ENCODE data around the gene FAM20C.
"Not testable (repeated sequence)": the region's sequence is repeated elsewhere in the genome, so short reads cannot be mapped to it uniquely, and the experiment has no call there.

The FAM20C gene

DNA sequence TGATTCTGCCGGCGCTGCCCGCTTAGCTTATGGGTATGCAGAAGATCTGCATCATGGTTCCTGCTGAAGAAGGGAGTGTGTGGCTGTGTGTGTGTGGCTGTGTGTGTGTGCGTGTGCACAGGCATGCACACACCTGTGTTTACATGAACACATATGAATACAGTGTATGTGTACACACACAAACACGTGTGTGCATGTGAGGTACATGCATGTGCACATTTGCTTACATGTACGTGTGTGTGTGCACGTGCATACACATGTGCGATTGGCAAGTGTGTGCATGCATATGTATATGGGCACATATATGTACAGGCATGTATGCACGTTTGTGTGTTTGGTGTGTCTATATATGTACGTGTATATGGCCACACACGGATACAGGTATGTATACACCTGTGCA lies 16.4 kb upstream of the FAM20C start:
- Mint-ChIP-seq H3K27ac (no peak overlapping the region), H3K27me3 (no peaks in the 10 kb centered on the region), H3K4me1 (no peaks in the 10 kb centered on the region), H3K9me3 (no peaks in the 10 kb centered on the region), H3K36me3 (no peaks in the 10 kb centered on the region), H3K4me3 (no peak overlapping the region)
- CTCF ChIA-PET, result no interaction called here
- DNase-seq, result no peak

DNA sequence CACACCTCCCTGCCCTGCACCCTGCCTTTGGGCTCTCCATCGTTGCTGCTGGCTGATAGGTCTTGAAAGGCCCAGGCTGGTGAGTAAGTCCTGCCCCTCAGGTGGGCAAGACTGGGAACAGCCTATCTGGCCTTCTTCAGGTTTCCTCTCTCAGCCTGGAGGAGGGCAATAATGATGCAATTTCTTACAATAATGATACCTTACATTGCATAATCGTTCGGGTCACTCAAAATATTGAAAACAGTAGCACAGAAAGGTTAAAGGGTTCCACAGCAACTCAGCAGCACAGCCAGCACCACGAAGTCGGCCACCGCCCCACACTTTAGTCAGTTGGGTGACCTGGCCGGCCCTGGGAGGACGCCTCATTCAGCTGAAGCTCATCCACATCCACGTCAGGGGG lies 16.0 kb upstream of the FAM20C start:
- no peaks in the 10 kb centered on the region for H3K27me3 Mint-ChIP-seq
- DNase-seq, result no peak
- no peak overlapping the region for H3K4me3 Mint-ChIP-seq
- H3K4me1 Mint-ChIP-seq, result no peaks in the 10 kb centered on the region
- H3K27ac Mint-ChIP-seq, result no peak overlapping the region
- CTCF ChIA-PET, result no interaction called here
- no peaks in the 10 kb centered on the region for H3K36me3 Mint-ChIP-seq
- no peaks in the 10 kb centered on the region for H3K9me3 Mint-ChIP-seq

DNA sequence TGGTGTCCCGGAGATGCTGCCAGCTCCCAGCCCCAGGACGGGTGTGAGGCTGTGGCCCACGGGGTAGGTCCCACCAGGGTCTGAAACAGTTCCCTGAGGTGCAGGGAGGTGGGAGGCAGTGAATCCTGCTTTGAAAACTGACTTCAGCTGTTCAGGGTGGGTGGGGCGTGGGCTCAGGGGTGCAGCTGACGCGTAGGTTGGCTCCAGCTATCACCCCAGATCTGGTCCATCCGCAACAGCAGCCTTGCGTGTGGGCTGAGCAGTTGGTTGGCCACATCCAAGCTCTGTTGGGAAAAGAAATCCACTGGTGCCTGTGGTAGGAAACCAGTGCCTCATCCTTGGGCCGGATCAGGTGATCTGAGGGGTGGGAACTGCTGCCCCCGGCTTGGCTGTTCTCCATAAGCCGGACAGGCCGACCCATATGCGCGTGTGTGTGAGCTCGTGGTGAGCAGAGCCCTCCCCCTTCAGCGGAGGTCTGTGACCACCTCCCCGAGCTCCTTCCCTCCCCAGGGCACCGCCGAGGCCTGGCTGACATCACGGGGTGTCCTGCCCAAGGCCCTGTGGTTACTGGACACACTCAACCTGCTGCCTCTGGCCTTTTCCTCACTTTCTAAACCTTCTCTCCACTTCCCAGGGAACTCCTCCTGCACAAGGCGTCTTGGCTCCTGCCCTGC lies 15.4 kb upstream of the FAM20C start:
- no peak overlapping the region for H3K4me3 Mint-ChIP-seq
- no peak for DNase-seq
- H3K27ac Mint-ChIP-seq, result no peak overlapping the region
- no peaks in the 10 kb centered on the region for H3K4me1 Mint-ChIP-seq
- H3K36me3 Mint-ChIP-seq, result no peaks in the 10 kb centered on the region
- H3K9me3 Mint-ChIP-seq, result no peaks in the 10 kb centered on the region
- CTCF ChIA-PET, result no interaction called here
- H3K27me3 Mint-ChIP-seq, result no peaks in the 10 kb centered on the region

DNA sequence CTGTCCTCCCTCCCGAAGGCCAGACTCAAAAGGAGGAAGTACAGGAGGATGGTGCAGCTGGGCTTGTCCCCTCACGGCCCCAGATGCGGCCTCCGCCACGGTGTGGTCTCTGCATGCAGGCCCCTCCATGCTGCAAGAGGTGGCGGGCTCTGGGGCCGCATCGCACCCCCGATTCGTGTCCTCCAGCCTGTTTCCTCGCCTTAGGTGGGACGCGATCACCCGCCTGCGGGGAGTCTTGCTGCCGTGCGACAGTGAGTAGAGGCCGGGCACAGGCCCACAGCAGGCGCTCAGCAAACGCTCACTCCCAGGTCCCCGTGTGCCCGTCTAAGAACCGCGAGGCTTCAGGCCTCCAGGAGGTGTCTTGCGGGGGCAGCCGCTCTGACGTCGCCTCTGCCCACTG lies 13.9 kb upstream of the FAM20C start:
- H3K27ac Mint-ChIP-seq, result no peak overlapping the region
- H3K27me3 Mint-ChIP-seq, result no peaks in the 10 kb centered on the region
- DNase-seq, result no peak
- H3K4me1 Mint-ChIP-seq, result no peaks in the 10 kb centered on the region
- H3K4me3 Mint-ChIP-seq, result no peak overlapping the region
- no peaks in the 10 kb centered on the region for H3K9me3 Mint-ChIP-seq
- no peaks in the 10 kb centered on the region for H3K36me3 Mint-ChIP-seq
- CTCF ChIA-PET, result no interaction called here

DNA sequence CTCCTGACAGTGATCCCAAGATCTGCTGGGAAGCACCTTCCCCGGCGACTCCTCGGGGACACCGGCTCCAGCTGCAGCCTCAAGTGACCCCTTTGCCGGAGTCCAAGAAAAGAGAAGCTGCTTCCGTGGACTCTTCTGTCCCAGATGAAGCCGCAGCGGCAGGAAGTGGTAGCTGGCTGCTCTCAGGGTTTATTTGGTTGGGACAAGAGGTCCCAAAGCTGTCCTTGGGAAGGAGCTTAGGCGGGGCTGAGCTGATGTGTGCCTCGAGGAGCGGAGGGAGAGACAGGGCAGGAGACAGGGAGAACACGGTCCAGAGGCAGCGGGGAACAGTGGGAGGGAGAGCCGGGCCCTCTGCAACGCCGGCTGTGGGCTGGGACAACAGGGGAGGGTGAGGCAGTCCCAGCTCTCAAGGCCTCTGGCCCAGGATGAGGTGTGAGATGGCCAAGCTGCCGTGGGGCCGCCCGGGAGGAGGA lies 13.1 kb upstream of the FAM20C start:
- no peaks in the 10 kb centered on the region for H3K36me3 Mint-ChIP-seq
- DNase-seq, result no peak
- CTCF ChIA-PET, result no interaction called here
- no peaks in the 10 kb centered on the region for H3K4me1 Mint-ChIP-seq
- H3K9me3 Mint-ChIP-seq, result no peaks in the 10 kb centered on the region
- H3K4me3 Mint-ChIP-seq, result no peak overlapping the region
- H3K27me3 Mint-ChIP-seq, result no peaks in the 10 kb centered on the region
- H3K27ac Mint-ChIP-seq, result no peak overlapping the region

DNA sequence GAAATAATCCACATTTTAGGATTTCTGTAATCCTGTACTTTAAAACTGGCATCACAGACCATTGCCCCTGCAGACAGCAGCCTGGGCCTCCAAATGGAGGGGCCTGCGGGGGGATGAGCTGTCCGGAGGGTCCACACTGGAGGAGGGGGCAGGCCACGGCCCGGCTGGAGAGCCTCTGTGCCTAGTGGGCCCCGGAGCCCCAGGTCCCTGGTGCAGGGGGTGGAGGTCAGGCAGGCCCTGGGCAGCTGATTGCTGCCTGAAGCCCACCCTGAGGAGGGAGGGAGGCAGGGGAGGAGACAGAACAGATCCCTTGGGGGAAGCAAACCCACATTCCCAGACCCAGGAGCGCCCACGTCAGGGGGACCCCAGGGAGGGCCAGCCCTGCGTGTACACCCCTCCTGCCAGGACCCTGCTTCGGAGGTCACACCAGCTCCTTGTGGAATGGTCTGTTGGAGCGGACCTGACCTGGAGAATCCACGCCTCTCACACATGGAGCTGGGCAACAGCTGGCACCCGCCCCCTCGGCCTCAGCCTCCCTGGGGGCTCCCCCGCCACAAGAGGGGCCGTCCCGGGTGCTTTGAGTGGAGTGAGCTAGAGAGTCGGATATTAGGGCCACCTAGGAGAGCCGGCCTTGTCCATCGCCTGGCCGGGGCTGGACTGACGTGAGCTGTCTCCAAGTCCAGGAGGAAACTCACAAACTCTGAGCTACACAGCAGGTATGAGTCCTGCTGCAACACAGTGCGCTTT lies 12.2 kb upstream of the FAM20C start:
- H3K4me3 Mint-ChIP-seq, result no peak overlapping the region
- CTCF ChIA-PET, result no interaction called here
- DNase-seq, result no peak
- H3K9me3 Mint-ChIP-seq, result no peaks in the 10 kb centered on the region
- no peaks in the 10 kb centered on the region for H3K4me1 Mint-ChIP-seq
- H3K36me3 Mint-ChIP-seq, result no peaks in the 10 kb centered on the region
- H3K27me3 Mint-ChIP-seq, result no peaks in the 10 kb centered on the region
- H3K27ac Mint-ChIP-seq, result no peak overlapping the region

DNA sequence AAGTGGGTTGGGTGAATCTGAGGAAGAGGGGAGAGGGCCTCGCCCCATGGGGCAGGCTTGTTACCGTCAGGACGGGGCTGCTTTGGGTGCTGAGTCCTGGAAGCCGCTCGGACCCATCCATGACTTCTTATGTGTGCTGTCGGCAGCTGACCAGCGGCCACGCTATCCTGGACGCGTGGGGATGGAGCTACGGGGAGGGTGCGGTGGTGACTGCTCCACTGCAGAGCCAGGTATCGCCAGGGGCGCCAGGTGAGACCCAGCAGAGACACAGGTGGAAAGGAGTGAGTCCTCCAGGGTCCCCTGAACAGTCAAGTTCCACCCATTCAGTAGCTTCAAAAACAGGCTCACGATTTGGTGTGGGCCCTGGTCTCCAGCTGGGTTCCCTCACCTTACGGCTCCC lies 10.6 kb upstream of the FAM20C start:
- Mint-ChIP-seq H3K9me3 (no peaks in the 10 kb centered on the region), H3K4me3 (no peak overlapping the region), H3K36me3 (no peaks in the 10 kb centered on the region), H3K4me1 (no peaks in the 10 kb centered on the region), H3K27ac (no peak overlapping the region), H3K27me3 (no peaks in the 10 kb centered on the region)
- CTCF ChIA-PET, result no interaction called here
- DNase-seq, result no peak

DNA sequence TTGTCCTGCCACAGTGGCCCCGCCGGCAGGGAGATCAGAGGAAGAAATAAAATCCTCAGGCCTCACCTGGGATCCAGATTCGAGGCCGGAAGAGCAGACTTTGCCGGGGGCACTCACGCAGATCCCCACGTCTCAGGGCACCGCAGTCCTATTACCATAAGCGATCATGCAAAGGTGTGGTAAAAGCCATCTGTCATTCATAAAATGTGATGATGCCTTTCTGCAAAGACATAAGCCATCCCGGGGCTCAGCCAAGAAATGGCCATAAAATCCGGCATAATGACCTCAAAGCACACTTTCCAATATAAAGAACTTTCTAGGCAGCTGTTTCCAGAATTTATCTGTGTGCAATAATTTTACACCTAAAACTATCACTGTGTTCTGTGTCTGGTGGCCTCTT lies 9.9 kb upstream of the FAM20C start:
- CTCF ChIA-PET, H3K4me3 Mint-ChIP-seq, H3K36me3 Mint-ChIP-seq, DNase-seq, H3K9me3 Mint-ChIP-seq, H3K4me1 Mint-ChIP-seq, H3K27ac Mint-ChIP-seq, H3K27me3 Mint-ChIP-seq: not testable (repeated sequence)

DNA sequence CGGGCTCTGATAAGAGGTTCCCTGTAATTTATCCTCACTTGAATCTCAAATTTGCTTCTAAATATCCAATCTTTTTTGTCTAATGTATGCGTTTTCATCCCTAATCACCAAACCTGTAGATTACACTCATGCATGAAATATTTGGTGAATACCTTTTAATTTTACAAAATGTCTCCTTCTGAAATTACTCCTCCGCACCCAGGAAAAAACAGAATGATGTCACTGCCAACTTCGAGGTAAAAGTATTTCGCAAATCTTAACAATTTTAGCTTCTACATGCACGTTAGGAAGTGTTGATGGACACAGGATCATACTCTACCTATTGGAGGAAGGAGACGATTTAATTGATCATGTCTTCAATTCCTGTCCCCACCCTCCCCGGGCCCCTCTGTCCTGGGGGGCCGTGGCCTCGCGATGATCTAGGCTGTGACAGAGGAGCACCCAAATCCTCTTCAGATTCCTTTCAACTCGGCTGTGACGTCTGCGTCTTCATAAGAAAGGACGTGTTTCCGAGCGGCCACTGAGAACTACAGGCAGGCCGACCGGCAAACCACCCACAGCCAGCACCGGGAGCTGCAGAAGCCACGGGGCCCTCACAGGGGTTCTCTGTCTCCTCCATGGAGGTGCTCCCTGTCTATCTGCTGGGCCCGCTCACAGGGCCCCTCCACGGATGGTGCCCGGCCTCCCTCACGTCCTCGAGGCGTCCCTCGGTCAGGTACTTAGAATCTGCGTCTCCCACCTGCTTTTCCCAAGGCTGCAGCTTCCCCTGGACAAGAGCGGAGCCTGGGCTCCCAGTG lies 8.7 kb upstream of the FAM20C start:
- CTCF ChIA-PET, result no interaction called here
- no peak overlapping the region for H3K4me3 Mint-ChIP-seq
- H3K27ac Mint-ChIP-seq, result no peak overlapping the region
- H3K4me1 Mint-ChIP-seq, result no peaks in the 10 kb centered on the region
- H3K27me3 Mint-ChIP-seq, result no peaks in the 10 kb centered on the region
- no peaks in the 10 kb centered on the region for H3K9me3 Mint-ChIP-seq
- DNase-seq, result no peak
- H3K36me3 Mint-ChIP-seq, result no peaks in the 10 kb centered on the region

DNA sequence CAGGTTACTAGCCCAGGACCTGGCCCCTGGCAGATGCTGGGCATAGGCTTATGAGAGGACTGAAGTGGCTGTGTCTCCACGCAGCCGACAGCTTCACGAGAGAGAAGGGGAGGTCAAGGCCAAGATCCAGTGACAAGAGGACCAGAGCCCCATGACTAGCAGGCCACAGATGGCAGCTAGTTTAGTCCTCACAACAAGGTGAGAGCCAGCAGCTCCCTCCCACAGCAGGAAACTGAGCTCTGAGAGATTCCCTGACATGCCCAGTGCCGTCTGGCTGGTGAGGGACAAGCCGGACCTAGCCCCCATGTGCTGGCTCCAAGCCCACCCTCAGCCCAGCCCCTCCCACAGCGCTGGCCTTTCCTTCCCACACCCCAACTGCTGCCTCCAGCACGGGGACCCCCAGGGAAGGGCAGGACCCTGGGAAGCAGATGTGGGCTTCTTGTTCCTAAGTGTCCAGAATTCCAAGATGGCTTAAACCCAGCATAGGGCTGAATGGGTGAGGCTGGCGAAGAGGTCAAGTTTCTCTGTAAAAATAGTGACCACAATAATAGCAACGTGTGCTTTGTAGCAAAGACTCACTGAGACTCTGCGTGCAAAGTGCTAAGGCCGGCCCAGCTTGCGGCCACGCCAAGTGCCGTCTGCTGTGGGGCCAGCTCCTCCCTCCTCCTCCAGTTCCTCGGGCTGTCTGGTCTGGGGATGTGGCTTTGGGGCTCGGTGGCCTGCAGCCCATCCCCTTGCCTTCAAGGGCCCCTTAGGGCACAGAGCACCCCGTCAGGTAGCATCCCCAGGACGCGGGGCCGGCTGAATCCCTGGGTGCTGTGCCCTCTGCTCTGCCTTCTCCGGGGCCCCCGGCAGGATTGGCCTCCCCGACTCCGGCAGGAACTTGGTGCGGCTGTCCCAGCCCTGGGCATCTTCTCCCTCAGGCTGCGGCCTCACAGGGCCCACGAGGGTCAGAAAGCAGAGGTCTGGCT lies 7.8 kb upstream of the FAM20C start:
- Mint-ChIP-seq H3K36me3 (no peaks in the 10 kb centered on the region), H3K4me3 (no peak overlapping the region), H3K27ac (no peak overlapping the region), H3K4me1 (no peaks in the 10 kb centered on the region), H3K27me3 (peaks cover 3% of the 10 kb centered on the region), H3K9me3 (no peaks in the 10 kb centered on the region)
- CTCF ChIA-PET, result no interaction called here
- DNase-seq, result no peak

DNA sequence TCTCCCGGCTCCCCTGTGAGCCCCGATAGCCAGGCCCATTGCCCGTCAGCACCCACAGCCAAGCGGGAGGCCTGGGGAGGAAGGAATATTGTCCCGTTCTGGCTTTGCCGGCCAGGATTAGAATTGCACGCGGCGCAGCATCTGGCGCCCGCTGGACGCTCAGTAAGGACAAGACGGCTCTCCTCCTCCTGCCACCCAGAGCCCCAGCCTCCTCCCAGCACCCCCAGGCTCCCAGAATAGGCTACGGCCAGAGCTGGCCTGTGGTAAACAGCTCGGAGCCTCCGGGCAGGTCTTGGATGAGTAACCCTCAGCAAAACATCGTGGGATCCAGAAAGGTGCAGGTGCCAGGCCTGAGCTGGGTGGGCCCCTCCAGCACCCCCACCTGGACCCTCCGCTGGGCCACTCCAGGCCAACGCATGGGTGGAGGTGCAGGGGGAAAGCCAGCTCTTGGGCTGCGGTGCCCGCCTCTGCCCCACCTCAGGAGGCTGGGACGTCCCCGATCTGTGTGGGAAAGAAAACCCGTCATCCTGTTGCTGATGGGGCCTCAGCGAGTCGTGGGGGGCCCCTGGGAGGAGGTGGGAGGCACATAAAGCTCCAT lies 5.8 kb upstream of the FAM20C start:
- Mint-ChIP-seq H3K9me3 (no peaks in the 10 kb centered on the region), H3K4me1 (peaks cover 2% of the 10 kb centered on the region), H3K36me3 (no peaks in the 10 kb centered on the region), H3K27me3 (peaks cover 19% of the 10 kb centered on the region), H3K27ac (no peak overlapping the region), H3K4me3 (no peak overlapping the region)
- no peak for DNase-seq
- CTCF ChIA-PET, result no interaction called here

DNA sequence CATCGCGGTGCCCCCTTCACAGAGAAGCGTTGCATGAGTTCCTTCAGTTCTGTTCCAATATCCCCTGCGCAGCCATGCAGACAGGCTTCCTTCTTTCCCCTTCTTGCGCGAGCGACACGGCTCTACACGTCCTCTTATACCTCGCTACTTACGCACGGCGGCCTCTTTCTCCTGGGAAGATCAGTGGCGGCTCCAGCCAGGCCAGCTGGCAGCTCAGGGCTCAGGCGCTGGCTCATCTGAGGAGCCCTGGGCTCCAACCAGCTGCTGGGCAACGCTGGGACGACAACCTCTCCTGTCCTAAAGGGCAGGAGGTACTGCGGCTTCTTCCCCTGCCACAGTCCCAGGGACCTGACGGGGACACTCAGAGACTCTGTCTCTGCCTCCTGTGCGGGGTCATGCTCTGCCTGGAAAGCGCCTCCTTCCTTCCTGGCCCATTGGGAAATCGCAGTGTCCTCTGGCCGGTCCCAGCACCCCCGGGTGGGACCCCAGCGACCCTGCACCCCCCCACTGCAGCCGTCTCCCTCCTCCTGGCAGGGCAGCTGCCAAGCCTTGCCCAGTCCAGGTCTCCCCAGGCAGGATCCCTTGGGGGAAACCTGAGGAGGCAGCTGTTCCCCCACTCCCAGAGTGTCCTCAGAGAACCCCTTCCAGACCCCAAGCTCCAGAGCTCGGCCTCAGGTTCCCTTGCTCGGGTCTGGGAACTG lies 5.0 kb upstream of the FAM20C start:
- no peak overlapping the region for H3K4me3 Mint-ChIP-seq
- no peak overlapping the region for H3K27ac Mint-ChIP-seq
- DNase-seq, result no peak
- no peaks in the 10 kb centered on the region for H3K9me3 Mint-ChIP-seq
- CTCF ChIA-PET, result no interaction called here
- H3K36me3 Mint-ChIP-seq, result no peaks in the 10 kb centered on the region
- peaks cover 24% of the 10 kb centered on the region for H3K27me3 Mint-ChIP-seq
- H3K4me1 Mint-ChIP-seq, result peaks cover 3% of the 10 kb centered on the region

DNA sequence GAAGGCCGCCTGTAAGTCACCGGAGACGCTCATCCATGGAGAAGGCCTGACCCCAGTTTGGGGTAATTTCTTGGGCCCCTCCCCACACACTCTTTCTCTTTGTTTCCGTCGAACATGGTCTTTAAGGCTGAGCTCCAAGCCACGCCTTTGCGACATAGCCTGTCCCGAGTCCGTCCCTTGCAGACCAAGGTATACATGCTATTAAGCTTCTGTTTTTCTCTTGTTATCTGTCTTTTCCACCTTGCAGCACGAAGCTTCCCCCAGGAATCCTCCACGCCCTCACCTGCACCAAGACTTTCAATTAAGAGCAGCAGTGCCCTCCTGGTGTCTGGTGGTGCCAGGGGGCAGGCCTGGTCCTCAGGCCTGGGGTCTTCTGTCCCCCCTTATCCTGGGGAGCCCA lies 4.2 kb upstream of the FAM20C start:
- no peaks in the 10 kb centered on the region for H3K36me3 Mint-ChIP-seq
- peaks cover 3% of the 10 kb centered on the region for H3K4me1 Mint-ChIP-seq
- H3K27ac Mint-ChIP-seq, result no peak overlapping the region
- peaks cover 25% of the 10 kb centered on the region for H3K27me3 Mint-ChIP-seq
- no peaks in the 10 kb centered on the region for H3K9me3 Mint-ChIP-seq
- no peak for DNase-seq
- CTCF ChIA-PET, result no interaction called here
- no peak overlapping the region for H3K4me3 Mint-ChIP-seq

Data from activated naive CD4-positive, alpha-beta T cell treated with anti-CD3 and anti-CD28 coated beads, Interleukin-2, amount 10 ng/mL, durations not matched to agents 7 days and 5 days (primary cell).